IPS-NIHi7 (cell line): ENCODE results near the gene BTAF1.
A peak's percentile ranks its signal among the peaks of the same experiment; 100 is the strongest.
"Not testable (repeated sequence)": the region's sequence is repeated elsewhere in the genome, so short reads cannot be mapped to it uniquely, and the experiment has no call there.

Source experiments
- DNase-seq: peaks from one replicate; pipeline ENCODE4 v3.0.0; 2012; ENCODE audit warnings: mixed read lengths; ENCODE audit errors: extremely low spot score

BTAF1 gene

DNA sequence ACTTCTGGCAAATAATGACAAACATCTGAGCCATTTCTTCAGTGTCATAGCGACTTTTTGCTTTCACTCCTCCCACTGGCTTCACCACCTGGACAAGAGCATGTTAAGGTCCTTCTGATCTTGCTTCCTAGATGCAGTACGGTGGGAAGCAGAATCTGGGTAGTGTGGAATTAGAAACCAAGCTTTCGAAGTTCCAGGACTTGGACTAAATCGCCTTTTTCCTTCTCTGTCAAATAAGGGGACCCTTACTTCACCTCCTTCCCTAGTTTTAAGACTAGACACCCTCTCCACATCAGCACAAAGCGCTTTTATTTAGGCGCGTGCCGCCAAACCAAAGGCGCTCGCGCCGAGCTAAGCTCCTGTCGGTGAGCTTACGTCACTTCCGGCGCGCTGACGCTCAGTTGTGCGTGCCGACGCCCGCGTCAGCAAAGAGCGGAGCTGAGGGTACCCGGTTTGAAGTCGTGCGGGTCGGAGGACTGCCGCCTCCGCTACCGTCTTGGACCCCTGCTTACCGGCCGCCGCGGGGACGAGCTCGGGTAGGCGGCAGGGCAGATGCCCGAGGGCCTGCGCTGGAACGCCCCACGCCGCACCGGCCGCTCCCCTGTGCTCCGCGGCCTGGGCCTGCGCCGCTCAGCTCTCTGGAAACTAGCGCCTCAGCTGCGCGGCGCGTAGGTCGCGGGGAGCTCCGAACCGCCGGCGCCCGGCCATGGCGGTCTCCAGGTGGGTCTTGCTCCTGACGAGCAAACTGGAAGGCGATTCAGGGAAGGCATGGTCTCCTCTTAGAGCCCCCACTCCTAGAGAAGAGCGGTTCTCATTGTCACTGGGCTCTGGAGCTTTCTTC lies at the start of gene BTAF1:
BTAF1 (plus strand) TSS at position 400 of the 841 bp plus-strand sequence; CDS start at position 707, 307 bp downstream.
- peak; percentile 89 for DNase-seq

DNA sequence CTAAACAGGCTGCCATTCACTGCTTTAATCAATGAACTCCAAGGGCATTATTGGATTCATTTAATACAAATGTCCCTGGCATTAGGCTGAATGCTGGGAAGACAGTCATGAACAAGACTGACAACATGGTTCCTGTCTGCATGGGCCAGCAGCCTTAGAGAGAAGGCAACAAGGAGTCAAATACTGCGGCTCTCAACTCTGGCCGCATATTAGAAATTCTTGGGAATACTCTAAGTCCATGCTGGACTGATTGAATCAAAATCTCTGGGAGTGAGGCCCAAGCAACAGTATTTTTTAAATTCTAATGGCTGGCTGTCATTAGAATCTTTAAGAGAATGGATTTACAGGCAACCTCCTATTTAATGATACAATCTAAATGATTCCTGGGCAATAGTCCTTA lies 48.4 kb upstream of the BTAF1 start:
- no peak for DNase-seq

DNA sequence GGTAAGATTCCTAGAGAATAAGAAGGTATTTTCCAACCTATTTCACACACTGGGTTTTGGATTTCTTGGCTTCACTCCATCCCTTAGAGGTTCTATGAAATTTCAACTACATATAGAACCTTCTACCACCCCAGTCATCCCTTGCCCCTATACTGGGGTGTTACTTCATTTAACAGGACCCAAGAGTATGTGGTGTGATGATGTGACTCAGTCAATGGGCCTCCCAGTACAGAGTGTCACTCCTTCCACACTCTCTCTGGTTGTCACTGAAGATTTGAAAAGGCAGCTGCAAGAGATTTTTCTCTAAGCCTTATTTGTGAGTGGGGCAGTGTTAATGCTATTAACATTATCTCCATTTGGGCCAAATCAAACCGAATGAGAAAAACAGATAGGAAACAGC lies 47.8 kb upstream of the BTAF1 start:
- no peak for DNase-seq

DNA sequence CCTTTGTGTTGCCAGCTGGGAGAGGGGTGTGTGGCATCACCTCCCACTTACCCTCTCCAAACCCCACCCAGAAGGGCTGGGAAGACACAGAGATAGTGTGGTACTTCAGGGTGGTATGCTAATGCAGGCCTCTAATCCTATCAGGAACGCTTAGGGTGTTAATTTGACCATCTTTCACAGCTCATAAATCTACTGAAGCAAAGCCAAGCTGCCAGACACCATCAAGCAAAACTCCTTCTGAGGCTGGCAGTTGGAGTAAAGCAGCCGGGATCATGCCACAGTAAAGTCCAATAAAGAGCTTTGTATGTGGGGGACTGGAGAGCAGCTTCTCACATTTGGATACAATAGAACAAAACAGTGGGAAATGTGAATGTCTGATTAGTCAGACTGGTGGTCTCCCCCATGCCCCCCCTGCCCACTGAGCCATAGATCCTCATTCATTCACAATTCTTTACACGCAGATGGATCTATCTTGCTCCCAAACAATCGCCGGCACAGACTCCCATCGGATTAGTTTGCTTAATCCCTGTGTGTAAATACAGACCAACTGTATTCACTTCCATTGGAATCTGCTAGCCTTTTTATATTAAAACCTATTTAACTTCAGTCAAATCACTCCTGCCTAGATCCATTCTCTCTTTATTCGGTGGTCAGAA lies 43.9 kb upstream of the BTAF1 start:
- DNase-seq, result no peak

DNA sequence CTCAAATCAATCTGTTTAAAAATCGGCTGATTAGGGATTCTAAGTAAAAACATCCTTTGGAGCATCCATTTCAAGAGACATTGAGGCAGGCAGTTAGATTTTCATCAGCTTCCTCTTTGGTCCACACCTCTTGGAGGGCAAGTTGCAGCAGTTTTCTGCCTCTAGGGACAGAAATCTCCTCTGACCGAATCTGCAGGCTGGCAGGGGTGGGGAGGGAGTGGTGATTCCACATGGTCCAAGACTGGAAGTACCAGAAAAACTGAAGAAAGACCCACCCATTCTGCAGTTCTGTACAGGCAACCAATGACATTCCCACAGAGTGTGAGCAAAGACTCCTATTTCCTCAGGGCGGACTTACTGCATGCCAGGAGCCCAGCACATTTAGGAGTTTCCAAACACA lies 43.3 kb upstream of the BTAF1 start:
- DNase-seq, result peak; percentile 30

DNA sequence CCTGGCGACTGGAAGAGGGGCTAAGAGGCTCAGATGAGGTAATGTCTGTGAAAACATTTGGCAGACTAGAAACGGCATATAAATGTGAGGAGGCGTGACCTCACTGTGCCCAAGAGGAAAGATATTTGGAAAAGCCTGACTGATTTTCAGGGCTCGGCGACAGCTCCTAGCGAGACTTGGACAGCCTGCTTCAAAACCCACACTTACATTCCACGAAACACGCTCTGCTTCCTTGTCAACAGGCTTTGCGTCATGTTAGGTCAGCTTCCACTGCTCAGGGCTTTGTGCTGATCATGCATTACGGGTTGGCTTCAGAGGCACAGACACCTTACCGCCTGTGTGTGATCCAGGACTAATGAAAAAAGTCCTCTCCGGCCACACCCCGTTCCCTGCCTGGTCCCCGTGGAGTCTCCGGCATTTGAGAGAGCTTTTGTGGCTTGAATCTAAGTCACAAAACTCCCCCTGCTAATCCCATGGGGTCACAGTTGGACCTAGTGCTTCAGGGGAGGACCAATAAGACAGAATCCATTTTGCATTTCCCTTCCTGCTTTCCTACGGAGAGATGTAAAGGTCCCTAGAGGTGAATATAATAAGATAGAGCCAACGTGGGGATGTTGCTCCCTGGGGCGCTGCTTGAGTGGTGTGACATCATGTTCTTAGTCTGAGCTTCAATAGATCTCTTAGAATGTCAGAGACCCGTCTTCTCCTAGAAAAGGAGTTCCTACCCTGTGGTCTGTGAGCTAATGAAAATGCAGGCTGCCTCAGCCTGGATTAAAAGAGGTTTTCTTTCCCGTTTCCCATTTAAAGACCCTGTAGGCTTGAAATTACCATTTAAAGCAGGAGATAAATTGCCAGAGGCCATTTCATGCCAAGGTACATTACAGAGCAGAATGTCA lies 39.8 kb upstream of the BTAF1 start:
- no peak for DNase-seq

DNA sequence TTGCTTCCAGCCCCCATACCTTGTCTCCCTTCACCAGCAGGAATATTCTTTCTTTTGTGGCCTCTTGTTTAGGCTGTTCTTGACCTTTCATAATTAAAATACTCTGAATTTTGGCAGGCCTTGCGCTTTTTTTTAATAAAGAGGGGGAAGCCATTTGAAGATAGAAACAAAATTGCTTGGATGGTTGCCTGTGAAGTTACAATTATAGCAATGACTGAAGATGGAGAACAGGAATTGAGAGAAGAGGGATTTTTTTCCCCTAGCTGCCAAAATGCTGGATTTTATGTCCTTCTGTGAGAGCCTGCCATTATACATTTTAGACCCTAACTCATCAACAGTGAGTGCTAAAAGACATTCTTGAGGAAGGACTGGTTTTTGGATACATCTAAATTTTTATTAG lies 39.0 kb upstream of the BTAF1 start:
- no peak for DNase-seq

DNA sequence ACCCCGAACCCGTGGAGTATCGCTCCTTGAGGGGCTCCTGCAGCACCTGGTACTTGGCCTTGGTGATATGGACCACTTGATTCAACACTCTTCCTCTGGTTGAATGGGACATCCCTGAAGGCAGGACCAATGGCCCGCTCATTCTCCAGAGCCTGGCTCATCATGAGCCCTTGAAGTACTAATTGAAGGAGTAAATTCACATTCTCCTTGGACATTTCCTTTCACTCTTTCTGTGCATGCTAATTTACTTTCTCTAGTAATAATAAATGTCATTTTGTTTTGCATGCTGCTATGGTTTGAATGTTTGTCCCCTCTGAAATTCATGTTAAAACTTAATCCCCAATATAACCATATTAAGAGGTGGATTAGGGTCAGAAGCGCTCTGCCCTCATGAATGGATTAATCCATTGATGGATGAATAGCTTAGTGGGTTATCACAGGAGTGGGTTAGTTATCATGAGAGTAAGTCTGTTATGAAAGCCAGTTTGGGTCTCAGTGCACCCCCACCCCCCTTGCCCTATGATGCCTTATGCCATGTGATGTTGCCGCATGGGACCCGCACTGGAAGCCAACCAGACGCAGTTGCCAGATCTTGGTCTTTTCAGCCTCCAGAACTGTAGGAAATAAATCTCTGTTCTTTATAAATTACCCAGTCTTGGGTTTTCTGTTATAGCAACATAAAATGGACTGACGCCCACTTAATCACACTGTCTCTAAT lies 38.0 kb upstream of the BTAF1 start:
- no peak for DNase-seq

DNA sequence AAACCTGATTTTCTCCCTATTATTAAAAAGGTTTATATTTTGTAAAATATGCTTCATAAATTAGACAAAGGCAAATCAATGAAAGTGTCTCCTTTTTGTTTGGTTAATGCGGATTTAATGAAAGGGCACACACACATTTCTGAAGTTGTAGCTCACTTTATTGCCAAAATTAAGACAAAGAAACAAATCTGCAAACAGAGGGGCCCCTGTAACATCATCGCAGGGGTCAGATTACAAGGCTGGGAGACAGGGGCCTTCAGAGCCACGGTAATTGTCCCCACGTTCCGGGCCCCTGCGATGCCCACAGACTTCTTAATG lies 36.7 kb upstream of the BTAF1 start:
- DNase-seq, result no peak

DNA sequence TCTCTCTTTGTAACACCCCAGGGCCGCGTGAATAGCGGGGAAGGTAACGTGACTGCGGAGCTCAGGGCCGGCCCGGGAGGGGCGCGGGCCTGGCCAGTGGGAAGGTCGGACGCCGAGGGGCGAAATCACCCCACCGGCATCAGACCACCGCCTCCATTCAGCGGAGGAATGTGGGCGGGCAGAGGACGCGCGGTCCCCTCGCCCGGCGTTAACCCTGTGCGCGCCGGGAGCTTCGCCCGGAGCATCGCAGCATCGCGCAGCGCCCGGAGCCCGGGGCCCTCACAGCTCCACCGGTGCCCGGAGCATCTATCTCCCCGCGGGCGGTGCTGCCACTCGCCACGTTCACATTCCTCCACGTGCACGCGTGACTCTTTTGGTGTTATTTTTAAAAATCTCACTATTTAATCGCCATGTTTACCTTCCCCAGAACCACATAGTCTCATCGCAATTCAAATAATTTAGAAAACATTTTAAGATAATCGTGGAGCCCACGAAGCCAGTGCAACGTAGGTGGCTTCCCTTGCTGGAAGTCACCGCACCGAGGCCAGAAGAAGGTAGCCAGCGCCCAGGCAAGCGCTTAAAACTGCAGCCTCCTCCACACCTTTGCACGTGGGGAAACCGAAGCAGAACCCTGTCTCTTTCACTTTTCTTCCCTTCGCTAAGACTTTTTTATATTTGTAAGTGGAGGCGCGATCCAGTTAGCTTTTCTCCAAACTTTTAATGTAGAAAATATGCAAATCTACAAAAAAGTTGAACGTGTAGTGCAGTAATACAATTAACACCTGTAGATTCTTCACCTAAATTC lies 36.1 kb upstream of the BTAF1 start:
- peak; percentile 92 for DNase-seq

DNA sequence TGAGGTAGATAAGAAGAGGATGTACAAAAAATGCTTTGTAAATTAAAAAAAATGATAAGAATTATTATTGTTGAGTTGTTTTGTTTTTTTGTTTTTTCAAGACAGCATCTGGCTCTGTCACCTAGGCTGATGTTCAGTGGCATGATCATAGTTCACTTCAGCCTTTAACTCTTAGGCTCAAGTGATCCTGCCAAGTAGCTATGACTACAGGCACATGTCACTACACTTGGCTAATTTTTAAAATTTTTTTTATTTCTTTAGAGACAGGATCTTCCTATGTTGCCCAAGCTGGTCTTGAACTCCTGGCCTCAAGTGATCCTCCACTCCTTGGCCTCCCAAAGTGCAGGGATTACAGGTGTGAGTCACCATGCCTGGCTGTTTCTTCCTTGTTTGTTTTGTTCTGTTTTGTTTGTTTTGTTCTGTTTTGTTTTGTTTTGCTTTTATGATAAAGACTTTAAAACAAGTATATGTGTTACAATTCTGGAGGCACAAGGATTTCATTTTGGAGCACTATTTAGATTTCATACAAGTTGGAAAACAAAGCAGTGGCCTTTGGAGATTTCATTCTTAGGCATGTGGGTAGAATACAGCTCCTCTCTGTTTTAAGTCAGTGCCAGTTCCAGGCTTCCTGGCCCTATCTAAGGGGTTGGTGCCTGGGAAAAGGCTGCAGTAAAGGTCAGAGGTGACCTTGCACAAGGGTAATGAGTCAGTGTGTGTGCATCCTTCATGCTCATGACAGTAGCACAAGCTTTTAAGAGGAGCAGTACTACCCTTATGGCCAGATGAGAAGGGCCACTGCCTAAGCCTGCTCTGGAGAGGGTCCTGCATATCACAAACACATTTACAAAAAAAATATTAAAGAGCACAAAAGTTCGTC lies 32.2 kb upstream of the BTAF1 start:
- DNase-seq, result no peak

DNA sequence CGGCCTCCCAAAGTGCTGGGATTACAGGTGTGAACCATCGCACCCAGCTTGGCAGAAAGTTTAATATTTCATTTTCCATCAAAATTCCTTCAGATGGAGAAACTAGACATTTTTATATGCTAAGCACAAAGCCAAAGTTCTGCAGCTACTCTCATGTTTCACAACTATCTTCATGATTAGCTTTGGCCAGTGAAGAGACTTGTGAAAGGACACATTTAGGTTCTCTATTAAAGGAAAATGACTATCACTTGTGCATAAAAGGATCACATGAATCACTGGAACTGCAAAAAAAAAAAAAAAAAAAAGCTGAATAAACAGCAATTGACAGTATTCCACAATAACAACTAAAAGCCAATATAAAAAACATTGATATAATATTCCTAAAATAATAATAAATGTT lies 30.5 kb upstream of the BTAF1 start:
- DNase-seq, result no peak

DNA sequence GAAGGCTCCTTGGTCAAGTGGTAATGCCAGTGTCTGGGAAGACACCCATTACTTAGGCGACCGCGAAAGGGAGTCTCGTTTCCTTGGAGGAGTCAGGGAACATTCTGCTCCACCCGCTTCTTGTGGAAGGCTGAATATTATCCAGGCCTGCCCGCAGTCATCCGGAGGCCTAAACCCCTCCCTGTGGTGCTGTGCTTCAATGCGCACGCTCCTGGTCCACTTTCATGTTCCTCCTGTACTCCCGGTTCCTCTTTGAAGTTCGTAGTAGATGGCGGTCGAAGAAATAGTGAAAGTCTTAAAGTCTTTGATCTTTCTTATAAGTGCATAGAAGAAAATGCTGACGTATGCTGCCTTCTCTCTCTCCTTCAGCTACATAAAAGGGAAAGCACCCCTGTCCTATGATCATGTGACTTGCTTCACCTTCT lies 29.3 kb upstream of the BTAF1 start:
- not testable (repeated sequence) for DNase-seq

DNA sequence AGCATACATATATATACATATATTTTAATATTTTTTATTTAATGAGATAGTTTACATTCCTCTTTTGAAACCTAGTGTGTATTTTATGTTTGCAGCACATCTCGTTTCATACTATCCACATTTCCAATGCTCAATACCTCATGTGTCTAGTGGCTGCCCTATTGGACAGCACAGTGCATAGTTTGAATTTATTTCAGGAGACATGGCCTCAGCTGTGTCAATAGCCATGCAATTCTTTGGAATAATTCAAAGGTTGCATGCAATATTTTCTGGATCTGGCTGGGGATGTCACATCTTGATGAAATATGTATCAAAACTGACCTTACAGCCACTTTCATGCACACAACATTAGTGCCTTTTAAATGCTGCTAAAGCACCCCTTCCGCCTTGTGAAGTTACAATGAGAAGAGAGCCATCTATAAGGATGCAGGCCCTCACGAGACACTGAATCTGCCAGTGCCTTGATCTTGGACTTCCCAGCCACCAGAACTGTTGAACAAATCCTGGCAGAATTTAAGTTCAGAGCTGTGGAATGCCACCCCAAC lies 27.3 kb upstream of the BTAF1 start:
- no peak for DNase-seq

DNA sequence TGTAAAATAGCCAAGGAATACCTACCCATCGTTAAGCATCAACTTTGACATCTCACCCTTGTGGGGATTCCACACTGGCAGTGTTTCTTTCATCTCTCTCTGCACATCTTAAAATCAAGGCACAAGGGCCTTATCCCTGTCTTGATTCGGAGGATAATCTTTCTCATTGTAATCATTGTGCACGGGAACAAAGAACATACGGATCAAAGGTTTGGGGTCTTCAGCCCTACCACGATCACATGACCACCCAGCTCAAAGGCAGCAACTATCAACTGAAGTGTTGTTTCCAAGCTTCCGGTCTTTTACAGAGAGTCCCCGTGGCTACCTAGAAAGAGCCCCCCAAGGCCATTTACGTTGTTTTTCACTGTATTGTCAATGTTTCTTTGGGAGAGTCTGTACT lies 26.1 kb upstream of the BTAF1 start:
- DNase-seq, result no peak

DNA sequence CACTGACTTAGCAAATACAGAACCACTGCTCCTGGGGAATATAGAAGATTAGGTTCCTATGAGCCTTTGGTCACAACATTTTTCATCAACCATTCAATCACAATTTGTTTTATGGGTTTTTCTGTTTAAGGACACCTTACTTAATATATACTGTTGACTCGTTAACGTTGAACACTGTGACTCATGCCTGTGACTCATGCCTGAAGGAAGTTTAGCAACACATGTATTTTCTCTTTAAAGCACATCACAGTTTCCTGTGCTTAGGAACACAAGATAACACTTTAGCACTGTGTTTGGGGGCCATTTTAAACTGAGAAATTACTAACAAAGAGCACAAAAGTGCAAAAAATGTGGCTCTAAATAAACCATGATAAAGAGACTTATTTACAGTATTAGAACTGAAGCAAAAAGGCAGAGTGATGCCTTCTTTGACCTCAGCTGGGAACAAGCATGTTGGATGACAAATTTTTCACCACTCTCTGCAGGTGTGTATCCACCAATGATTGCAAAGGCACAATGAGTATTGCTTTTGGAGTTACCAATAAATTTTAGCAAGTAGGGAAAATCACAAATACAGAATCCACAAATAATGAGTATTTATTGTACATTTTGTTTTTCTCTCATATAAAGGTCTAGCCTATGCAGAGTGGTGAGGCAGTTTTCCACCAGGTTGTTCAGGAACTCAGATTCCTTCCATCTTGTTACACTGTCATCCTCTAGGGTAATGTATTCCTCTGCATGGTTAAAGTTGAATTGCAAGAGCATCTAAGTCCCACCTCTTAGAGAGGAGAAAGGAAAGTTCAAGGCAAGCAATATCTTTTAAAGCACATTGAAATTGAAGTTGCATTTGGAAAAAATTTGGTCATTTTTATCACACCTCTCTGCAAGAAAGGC lies 21.5 kb upstream of the BTAF1 start:
- no peak for DNase-seq

DNA sequence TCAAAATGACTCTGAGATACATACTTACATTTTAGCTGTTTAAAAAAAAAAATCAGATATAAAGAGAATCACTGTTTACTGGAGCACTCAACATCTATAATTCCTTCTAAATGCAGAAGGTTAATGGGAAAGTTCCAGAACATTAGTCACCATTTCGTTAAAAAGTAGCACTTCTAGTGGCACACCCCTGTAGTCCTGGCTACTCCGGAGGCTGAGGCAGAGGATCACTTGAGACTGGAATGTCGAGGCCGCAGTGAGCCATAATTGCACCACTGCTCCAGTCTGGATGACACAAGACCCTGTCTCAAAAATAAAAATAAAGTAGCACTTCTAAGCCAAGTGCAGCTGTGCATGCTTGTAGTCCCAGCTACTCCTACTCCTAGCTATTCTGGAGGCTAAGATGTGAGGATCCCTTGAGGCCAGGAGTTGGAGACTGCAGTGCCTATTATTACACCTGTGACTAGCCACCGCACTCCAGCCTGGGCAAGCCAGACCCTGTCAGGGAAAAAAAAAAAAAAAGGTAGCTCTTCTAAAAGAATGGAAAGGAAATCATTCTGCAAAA lies 16.5 kb upstream of the BTAF1 start:
- no peak for DNase-seq

DNA sequence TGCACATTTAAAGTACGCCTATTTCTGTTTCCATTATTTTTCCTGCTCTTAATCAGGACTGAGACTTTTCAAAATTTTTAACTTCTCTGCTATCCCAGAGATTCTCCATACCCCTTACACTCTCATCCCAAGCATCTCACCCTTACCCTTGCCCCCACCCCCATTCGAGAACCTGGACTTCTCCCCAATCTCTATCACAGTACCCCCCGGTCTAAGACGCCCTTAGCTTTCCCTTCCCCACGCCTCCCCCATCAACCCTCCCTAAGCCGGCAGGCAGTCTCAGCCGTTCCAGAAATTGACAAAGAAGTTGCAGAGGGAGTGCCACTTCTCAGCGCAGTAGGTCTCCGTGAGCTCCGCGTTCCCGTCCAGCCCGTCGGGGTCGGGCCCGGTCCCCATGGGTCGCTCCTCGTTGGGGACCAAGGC lies 15.6 kb upstream of the BTAF1 start:
- peak; percentile 42 for DNase-seq
